SU-DHL-6 (cell line): Measurements from ENCODE around the gene FBLN5.
A peak's percentile ranks its signal among the peaks of the same experiment; 100 is the strongest.
"Not testable (repeated sequence)": the region's sequence is repeated elsewhere in the genome, so short reads cannot be mapped to it uniquely, and the experiment has no call there.

ENCODE experiments used
- H2AFZ ChIP-seq: fragments of 200-600 bp; sonication (generic); 2 replicates; pipeline ENCODE4 v1.6.1; 2014; ENCODE audit warnings: low read depth, mild to moderate bottlenecking, moderate library complexity, mixed read lengths, antibody characterized with exemption, low read length; ENCODE audit not compliant: severe bottlenecking
- H3F3A ChIP-seq: fragments of 200-600 bp; shearing (Covaris generic); 2 replicates; pipeline ENCODE4 v1.6.0; 2016; ENCODE audit warnings: antibody characterized with exemption, mild to moderate bottlenecking; ENCODE audit not compliant: insufficient read depth
- H3K27ac ChIP-seq: fragments of 200-600 bp; sonication (generic); 2 replicates; pipeline ENCODE4 v1.5.1; 2016; ENCODE audit warnings: low read depth, mild to moderate bottlenecking, low read length, moderate library complexity, mixed read lengths
- H3K27me3 ChIP-seq: fragments of 200-600 bp; sonication (generic), shearing (Covaris generic); 2 replicates; pipeline ENCODE4 v1.6.0; 2014; ENCODE audit warnings: mild to moderate bottlenecking, low read length
- H3K36me3 ChIP-seq: fragments of 200-600 bp; sonication (generic); 2 replicates; pipeline ENCODE4 v1.6.1; 2014; ENCODE audit warnings: mild to moderate bottlenecking, low read length, mixed read lengths
- H3K4me2 ChIP-seq: fragments of 300-600, 200-600 bp; shearing (Covaris generic), sonication (generic); 2 replicates; pipeline ENCODE4 v1.6.0; 2014; ENCODE audit warnings: low read length, low read depth, mild to moderate bottlenecking; ENCODE audit not compliant: poor library complexity, severe bottlenecking
- H3K4me3 ChIP-seq: fragments of 200-600 bp; sonication (generic); 2 replicates; pipeline ENCODE4 v1.5.1; 2014; ENCODE audit warnings: antibody characterized with exemption, low read length, mild to moderate bottlenecking, mixed read lengths; ENCODE audit not compliant: insufficient read depth, poor library complexity, severe bottlenecking
- H3K79me2 ChIP-seq: fragments of 200-600 bp; sonication (generic); 2 replicates; pipeline ENCODE4 v1.6.1; 2014; ENCODE audit warnings: mild to moderate bottlenecking, low read length, moderate library complexity; ENCODE audit not compliant: insufficient read depth
- H3K9ac ChIP-seq: fragments of 200-600 bp; sonication (generic); 2 replicates; pipeline ENCODE4 v1.7.0; 2014; ENCODE audit warnings: mild to moderate bottlenecking, low read length
- H3K9me2 ChIP-seq: fragments of 200-600 bp; sonication (generic); replicated peaks from 2 replicates; pipeline ENCODE4 v1.6.1; 2014; ENCODE audit warnings: low read length; ENCODE audit not compliant: insufficient read depth
- H3K9me3 ChIP-seq: fragments of 200-600 bp; sonication (generic); 2 replicates; pipeline ENCODE4 v1.6.1; 2014; ENCODE audit warnings: low read length, mixed read lengths; ENCODE audit not compliant: insufficient read depth
- H4K20me1 ChIP-seq: fragments of 200-600 bp; sonication (generic); 2 replicates; pipeline ENCODE4 v1.6.1; 2014; ENCODE audit warnings: low read depth, mild to moderate bottlenecking, antibody characterized with exemption, low read length, moderate library complexity, mixed read lengths
- EZH2phosphoT487 ChIP-seq: fragments of 200-600 bp; sonication (generic), shearing (Covaris generic); conservative IDR thresholded peaks from 2 replicates; pipeline ENCODE4 v1.6.1; 2018; ENCODE audit warnings: mild to moderate bottlenecking, antibody characterized with exemption, low read length, moderate library complexity, mixed read lengths
- TF ChIP-seq, protein P1 (sequence below): fragments of 200-600 bp; sonication (generic); IDR thresholded peaks from one replicate; pipeline ENCODE4 v1.5.1; 2017; ENCODE audit warnings: antibody characterized with exemption, mild to moderate bottlenecking, low read length, moderate library complexity; ENCODE audit not compliant: insufficient read depth, poor library complexity, severe bottlenecking

The FBLN5 gene

DNA sequence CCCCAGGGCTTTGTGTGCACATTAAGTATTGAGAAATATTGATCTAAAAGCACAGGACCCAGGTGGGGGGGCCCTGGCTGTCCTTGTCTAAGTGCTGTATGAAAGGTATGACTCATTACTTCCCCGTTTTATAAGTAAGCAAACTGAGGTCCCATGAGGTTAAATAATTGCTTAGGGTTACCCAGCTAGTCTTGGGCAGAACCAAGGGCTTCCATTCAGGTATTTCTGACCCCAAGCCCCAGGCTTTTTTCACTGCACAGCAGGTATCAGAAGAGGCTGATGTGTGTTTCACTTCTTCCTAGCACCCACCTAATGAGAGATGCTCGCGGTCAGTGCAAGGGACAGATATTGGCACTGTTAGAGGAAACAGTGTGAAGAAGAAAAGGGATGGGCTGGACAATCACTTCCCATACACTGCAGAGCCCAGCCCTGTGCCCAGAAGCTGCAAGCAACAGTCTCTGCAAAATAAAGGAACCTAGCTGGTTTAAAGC, 75.4 kb downstream of the FBLN5 start:
- H4K20me1 ChIP-seq = no peaks in the 10 kb centered on the region
- H2AFZ ChIP-seq = no peak overlapping the region
- TF ChIP-seq EZH2phosphoT487 = no peak
- TF ChIP-seq, protein P1, sequence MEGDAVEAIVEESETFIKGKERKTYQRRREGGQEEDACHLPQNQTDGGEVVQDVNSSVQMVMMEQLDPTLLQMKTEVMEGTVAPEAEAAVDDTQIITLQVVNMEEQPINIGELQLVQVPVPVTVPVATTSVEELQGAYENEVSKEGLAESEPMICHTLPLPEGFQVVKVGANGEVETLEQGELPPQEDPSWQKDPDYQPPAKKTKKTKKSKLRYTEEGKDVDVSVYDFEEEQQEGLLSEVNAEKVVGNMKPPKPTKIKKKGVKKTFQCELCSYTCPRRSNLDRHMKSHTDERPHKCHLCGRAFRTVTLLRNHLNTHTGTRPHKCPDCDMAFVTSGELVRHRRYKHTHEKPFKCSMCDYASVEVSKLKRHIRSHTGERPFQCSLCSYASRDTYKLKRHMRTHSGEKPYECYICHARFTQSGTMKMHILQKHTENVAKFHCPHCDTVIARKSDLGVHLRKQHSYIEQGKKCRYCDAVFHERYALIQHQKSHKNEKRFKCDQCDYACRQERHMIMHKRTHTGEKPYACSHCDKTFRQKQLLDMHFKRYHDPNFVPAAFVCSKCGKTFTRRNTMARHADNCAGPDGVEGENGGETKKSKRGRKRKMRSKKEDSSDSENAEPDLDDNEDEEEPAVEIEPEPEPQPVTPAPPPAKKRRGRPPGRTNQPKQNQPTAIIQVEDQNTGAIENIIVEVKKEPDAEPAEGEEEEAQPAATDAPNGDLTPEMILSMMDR = no peak
- H3K9me2 ChIP-seq = no peaks in the 10 kb centered on the region
- H3K79me2 ChIP-seq = no peaks in the 10 kb centered on the region
- H3K36me3 ChIP-seq = no peaks in the 10 kb centered on the region
- H3K4me2 ChIP-seq = peak overlapping the region; percentile 44
- no peaks in the 10 kb centered on the region for H3K9me3 ChIP-seq
- H3K4me3 ChIP-seq = no peak overlapping the region
- no peak overlapping the region for H3K9ac ChIP-seq
- no peaks in the 10 kb centered on the region for H3K27me3 ChIP-seq
- no peaks in the 10 kb centered on the region for H3F3A ChIP-seq
- peak overlapping the region; percentile 77 for H3K27ac ChIP-seq

- not testable (repeated sequence) for H2AFZ ChIP-seq, H3K4me3 ChIP-seq, H3K27ac ChIP-seq, H3K9ac ChIP-seq, H3K9me2 ChIP-seq, H3K9me3 ChIP-seq, H3K4me2 ChIP-seq, H3K79me2 ChIP-seq, H3K27me3 ChIP-seq, H3K36me3 ChIP-seq, H3F3A ChIP-seq, H4K20me1 ChIP-seq
Measured at GRCh38 chr14:91871401-91871800, 76.1 kb downstream of the FBLN5 start.

DNA sequence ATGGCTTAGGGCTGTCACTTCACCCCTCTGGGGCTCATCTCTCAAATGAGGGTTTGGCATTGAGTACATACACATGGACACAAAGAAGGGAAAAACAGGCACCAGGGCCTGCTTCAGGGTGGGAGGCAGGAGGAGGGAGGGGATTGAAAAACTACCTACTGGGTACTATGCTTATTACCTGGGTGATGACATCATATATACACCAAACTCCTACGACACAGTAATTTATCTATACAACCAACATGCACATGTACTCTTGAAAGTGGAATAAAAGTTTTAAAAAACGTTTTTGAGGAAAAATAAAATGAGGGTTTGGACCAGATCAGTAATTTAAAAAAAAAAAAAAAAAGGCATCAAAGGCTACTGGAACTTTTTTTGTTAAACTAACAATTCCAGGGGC, 76.6 kb downstream of the FBLN5 start:
- H2AFZ ChIP-seq = no peak overlapping the region
- no peaks in the 10 kb centered on the region for H3K36me3 ChIP-seq
- H3K4me2 ChIP-seq = no peak overlapping the region
- H3K9me3 ChIP-seq = no peaks in the 10 kb centered on the region
- H3K79me2 ChIP-seq = no peaks in the 10 kb centered on the region
- no peak overlapping the region for H3K9ac ChIP-seq
- no peak overlapping the region for H3K27ac ChIP-seq
- no peak overlapping the region for H3K4me3 ChIP-seq
- H3K27me3 ChIP-seq = no peaks in the 10 kb centered on the region
- no peaks in the 10 kb centered on the region for H3F3A ChIP-seq
- H3K9me2 ChIP-seq = no peaks in the 10 kb centered on the region
- no peaks in the 10 kb centered on the region for H4K20me1 ChIP-seq
- TF ChIP-seq, protein P1 = no peak
- TF ChIP-seq EZH2phosphoT487 = no peak

DNA sequence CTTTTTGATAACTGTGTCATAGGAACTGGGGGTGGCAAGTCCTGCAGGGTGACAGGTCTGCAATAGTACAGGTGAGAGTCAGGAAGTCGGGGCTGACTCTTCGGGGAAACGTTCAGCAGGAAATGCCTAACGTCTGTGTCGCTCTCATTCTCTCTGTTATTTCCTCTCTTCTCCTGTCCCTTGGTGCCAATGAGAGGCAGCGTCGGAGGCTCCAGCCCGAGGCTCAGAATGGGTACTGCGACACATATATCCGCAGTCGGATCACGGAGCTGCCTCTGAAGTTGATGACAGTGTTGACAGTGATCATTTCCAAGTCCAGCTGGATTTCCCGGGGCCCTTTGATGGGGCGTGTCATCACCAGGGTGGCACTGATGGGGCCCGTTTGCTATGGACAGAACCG, 77.5 kb downstream of the FBLN5 start:
- Histone ChIP-seq H3K4me3 (no peak overlapping the region), H3K27ac (no peak overlapping the region), H4K20me1 (no peaks in the 10 kb centered on the region), H3K9me2 (no peaks in the 10 kb centered on the region), H3F3A (no peaks in the 10 kb centered on the region), H3K4me2 (no peak overlapping the region), H3K79me2 (no peaks in the 10 kb centered on the region), H2AFZ (no peak overlapping the region), H3K27me3 (no peaks in the 10 kb centered on the region), H3K9me3 (no peaks in the 10 kb centered on the region), H3K9ac (no peak overlapping the region), H3K36me3 (no peaks in the 10 kb centered on the region)
- TF ChIP-seq EZH2phosphoT487 = no peak
- TF ChIP-seq, protein P1 = no peak
